Neural cell (in vitro differentiated cells): ENCODE measurements around the gene ELK3.

Source experiments
- CTCF ChIP-seq: fragments of 450-650 bp; IDR thresholded peaks from 2 replicates; pipeline ENCODE4 v1.5.1; 2014; ENCODE audit warnings: antibody characterized with exemption, mild to moderate bottlenecking, moderate library complexity; ENCODE audit not compliant: poor library complexity, severe bottlenecking
- EP300 ChIP-seq: fragments of 450-650 bp; conservative IDR thresholded peaks from 2 replicates; pipeline ENCODE4 v1.6.1; 2014; ENCODE audit warnings: antibody characterized with exemption, mild to moderate bottlenecking, moderate library complexity; ENCODE audit not compliant: poor library complexity, severe bottlenecking
- EZH2 ChIP-seq: fragments of 200-600, 300-800 bp; shearing (Covaris generic), sonication (generic); IDR thresholded peaks from 2 replicates; pipeline ENCODE4 v1.6.1; 2014; ENCODE audit warnings: antibody characterized with exemption, low read length, borderline replicate concordance, mild to moderate bottlenecking; ENCODE audit not compliant: insufficient read depth, poor library complexity, severe bottlenecking
- MXI1 ChIP-seq: fragments of 450-650 bp; conservative IDR thresholded peaks from 2 replicates; pipeline ENCODE4 v1.6.1; 2014; ENCODE audit warnings: antibody characterized with exemption, mild to moderate bottlenecking; ENCODE audit not compliant: poor library complexity, severe bottlenecking
- POLR2AphosphoS5 ChIP-seq: IDR thresholded peaks from 2 replicates; pipeline ENCODE4 v1.6.1; 2012
- SMC3 ChIP-seq: fragments of 450-650 bp; conservative IDR thresholded peaks from 2 replicates; pipeline ENCODE4 v1.6.1; 2014; ENCODE audit warnings: antibody characterized with exemption, mild to moderate bottlenecking, moderate library complexity; ENCODE audit not compliant: poor library complexity

- TF ChIP-seq CTCF (no peak), SMC3 (no peak), MXI1 (no peak), EP300 (no peak), POLR2AphosphoS5 (no peak), EZH2 (no peak)
Observed at GRCh38 chr12:96234591-96235483, 40.7 kb downstream of the ELK3 start.
